Skin epidermis (tissue), 12 donors: ENCODE results near the gene ADGRL1.
A peak's percentile ranks its signal among the peaks of the same experiment; 100 is the strongest.

Experiments
- H3K27ac ChIP-seq, 21 experiments: fragments of 200-600 bp; sonication (generic) in 11 of 21; one replicate each; pipeline ENCODE4 v1.5.0; 2020; ENCODE audit warnings: mild to moderate bottlenecking in 3 of 21, inconsistent platforms in 2 of 21, moderate library complexity in 2 of 21
- H3K4me3 ChIP-seq, 7 experiments: fragments of 200-600 bp; sonication (generic) in 2 of 7; one replicate each; pipeline ENCODE4 v1.5.0; 2020; ENCODE audit warnings: inconsistent platforms in 2 of 7, mild to moderate bottlenecking in 2 of 7, moderate library complexity in 1 of 7

ADGRL1 gene

DNA sequence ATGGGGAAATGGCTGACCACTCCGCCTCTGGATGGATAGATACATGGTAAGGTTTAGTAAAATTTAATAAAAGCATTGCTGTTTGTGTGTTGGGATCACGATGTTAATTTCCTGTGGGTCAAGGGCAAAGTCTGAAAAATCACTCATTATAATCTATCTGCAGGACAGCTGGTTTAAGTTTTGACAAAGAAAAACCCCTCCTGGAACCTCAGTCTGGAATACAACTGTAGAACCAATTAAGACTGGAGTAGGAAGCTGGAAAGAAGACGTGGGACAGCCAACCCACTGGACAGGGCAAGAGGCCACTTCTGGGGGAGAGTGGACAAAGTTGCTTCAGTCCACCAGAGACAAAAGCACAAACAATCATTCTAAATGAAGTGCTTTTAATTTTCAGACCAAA lies 86.8 kb downstream of the ADGRL1 start:
- Histone ChIP-seq H3K27ac (peak overlapping the region in 20 of 21 experiments; percentile 61 to 98 (median 93)), H3K4me3 (peak overlapping the region in 6 of 7 experiments; percentile 39 to 95 (median 44))

- peak overlapping the region; percentile 37 to 95 (median 43) for H3K4me3 ChIP-seq
These were observed 87.6 kb downstream of the ADGRL1 start for GRCh38 chr19:14118165-14119051.

DNA sequence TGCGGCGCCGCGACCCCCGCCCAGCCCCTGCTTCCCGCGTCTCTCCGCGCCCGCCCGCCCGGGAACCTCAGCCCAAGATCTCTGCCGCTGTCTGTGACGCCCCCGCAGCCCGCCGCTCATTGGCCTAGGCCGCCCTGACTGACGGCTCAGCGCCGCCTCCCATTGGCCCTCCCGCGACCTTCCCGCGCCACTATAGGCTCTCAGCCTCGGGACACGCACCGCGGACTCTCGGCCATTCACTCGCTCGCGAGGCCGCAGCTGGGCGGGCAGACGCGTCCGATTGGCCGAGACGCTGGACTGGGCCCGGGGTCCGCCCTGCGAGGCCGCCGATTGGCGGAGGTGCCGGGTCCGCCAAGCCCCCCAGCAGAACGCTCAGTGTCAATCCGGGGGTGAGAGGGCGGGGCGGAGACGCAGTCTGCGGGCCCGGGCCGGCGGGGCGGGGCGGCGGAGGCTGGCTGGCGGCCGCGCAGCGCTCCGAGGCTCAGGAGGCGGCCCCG lies 88.3 kb downstream of the ADGRL1 start, which contains the start of gene PRKACA:
PRKACA (minus strand) TSS at position 95 of the 497 bp plus-strand sequence. CDS start 215 bp downstream, outside the sequence.
- Histone ChIP-seq H3K4me3 (peak within 1 kb of the TSS; percentile 63 to 95 (median 85)), H3K27ac (peak within 1 kb of the TSS; percentile 71 to 98 (median 93))

More at GRCh38 chr19:14118165-14119051, 87.6 kb downstream of the ADGRL1 start:
- peak overlapping the region; percentile 71 to 98 (median 93) for H3K27ac ChIP-seq

GRCh38 chr19:14116918-14117578 lies 88.9 kb downstream of the ADGRL1 start:
- Histone ChIP-seq H3K4me3 (peak overlapping the region; percentile 63 to 95 (median 85)), H3K27ac (peak overlapping the region in 18 of 21 experiments; percentile 39 to 89 (median 80))

DNA sequence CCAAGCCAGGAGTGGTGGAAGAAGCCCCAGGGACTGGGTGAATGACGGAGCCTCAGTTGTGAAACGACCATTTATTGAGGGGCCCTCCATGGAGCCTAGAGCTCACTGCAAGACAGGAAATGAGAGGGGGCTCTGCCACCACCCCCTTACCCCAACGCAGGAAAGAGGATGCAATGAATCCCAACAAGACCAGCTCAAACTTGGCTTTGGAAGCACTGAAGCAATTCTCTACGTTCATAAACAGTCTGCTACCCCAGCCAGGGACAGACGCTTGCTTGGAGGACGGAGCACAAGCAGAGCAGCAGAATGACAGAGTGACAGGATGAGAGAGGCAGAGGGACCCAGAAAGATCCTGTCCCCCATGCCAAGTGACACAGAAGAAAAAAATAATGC lies 89.4 kb downstream of the ADGRL1 start:
- Histone ChIP-seq H3K4me3 (peak overlapping the region; percentile 63 to 95 (median 85)), H3K27ac (peak overlapping the region in 13 of 21 experiments; percentile 65 to 89 (median 83))

DNA sequence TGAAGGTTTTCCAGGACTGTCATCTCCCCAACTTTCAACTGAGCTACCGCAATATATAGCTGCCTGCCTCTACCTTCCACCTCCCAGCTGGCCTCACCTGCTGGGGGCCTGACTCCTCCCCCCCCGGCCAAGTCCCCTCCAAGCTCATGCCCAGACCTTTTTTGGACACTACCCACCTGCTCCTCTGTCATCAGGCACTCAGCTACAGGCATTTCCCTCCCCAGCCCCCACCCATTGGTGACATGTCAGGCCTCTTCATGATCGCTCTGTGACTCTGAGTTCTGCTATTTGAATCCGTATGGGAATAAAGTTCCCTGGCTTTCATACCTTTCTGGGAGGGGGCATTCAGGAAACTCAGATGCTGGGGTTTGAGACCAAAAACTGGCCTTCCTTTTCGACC lies 90.2 kb downstream of the ADGRL1 start:
- H3K27ac ChIP-seq = peak overlapping the region in 11 of 21 experiments; percentile 8 to 89 (median 77)
- no peak overlapping the region for H3K4me3 ChIP-seq

GRCh38 chr19:14114854-14115253 lies 91.1 kb downstream of the ADGRL1 start:
- H3K4me3 ChIP-seq = no peak overlapping the region
- H3K27ac ChIP-seq = peak overlapping the region in 11 of 21 experiments; percentile 12 to 89 (median 61)

GRCh38 chr19:14114439-14114838 lies 91.5 kb downstream of the ADGRL1 start:
- H3K4me3 ChIP-seq = no peak overlapping the region
- peak overlapping the region in 11 of 21 experiments; percentile 21 to 82 (median 63) for H3K27ac ChIP-seq

DNA sequence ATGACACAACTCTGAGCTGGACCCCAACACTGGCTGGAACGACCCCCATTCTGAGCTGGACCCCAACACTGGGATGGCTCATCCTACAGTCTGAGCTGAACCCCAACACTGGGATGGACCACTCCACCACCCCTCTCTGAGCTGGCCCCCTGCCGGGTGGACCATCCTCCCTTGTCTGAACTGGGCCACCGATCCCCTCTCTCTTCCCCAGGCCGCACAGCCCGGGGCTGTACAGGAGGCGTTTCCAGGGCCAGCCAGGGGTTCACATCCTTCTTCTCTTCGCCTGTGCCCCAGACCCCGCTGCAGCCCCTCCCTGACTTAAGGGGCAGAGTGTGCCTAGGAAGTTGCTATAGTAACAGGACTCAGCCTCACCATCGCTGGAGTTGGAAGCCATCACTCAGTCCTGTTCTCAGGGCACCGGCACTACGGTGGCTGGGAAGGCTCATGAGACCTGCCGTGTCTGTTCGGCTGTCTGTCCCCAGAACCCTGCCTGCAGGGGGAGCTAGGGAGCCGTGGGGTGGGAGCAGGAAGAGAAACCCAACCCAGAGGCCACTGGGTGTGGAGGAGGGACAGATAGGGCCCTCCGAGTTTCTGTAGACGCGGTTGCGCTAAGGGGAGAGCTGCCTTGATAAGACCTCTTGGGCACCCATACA lies 92.1 kb downstream of the ADGRL1 start:
- H3K4me3 ChIP-seq = no peak overlapping the region
- peak overlapping the region in 20 of 21 experiments; percentile 17 to 82 (median 65) for H3K27ac ChIP-seq

DNA sequence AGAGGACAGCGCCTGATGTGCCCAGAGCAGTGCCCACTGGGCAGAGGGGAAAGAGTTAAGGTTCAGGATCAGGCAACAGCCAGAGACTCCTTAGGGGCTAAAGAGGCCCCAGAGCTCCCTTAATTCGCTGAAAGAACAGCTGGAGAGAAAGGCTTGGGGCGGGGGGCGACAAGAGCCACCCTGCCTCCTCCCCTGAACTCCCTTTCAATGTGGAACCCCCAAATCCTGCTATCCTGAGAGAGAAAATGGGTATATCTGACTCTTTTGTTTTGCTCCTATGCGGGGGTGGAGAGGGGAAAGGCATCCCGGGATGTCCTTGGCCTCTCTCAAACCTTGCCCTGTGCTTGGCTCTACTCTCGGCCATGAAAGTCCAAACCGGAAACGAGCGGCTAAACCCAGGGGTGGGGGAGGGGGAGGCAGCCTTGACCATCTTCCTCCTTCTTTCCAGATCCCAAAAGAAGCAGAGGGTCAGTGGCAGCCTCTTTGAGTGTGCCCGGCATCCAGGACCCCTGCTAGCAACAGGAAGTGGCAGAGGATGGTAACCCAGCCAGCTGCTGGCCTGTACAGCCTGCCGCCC lies 93.1 kb downstream of the ADGRL1 start:
- Histone ChIP-seq H3K4me3 (no peak overlapping the region), H3K27ac (peak overlapping the region in 20 of 21 experiments; percentile 17 to 82 (median 64))

- Histone ChIP-seq H3K4me3 (no peak overlapping the region), H3K27ac (peak overlapping the region in 20 of 21 experiments; percentile 17 to 82 (median 64))
These were observed 93.7 kb downstream of the ADGRL1 start for GRCh38 chr19:14112051-14112808.

DNA sequence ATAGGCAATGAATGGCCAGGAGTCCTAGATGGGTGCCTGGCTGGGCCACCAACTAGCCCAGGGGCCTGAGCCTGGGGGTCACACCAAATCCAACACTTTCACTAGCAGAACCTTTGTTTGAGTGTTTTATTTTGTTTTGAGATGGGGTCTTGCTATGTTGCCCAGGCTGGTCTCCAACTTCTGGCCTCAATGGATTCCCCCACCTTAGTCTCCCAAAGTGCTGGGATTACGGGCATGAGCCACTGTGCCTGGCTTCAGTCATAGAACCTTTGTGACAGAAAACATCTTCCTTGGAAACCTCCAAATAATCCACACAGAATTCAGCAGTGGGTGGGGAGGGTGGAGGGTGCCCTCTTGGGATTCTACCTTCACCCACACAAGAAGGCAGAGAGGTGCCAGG lies 94.5 kb downstream of the ADGRL1 start:
- Histone ChIP-seq H3K27ac (peak overlapping the region in 5 of 21 experiments; percentile 53 to 81 (median 69)), H3K4me3 (no peak overlapping the region)

DNA sequence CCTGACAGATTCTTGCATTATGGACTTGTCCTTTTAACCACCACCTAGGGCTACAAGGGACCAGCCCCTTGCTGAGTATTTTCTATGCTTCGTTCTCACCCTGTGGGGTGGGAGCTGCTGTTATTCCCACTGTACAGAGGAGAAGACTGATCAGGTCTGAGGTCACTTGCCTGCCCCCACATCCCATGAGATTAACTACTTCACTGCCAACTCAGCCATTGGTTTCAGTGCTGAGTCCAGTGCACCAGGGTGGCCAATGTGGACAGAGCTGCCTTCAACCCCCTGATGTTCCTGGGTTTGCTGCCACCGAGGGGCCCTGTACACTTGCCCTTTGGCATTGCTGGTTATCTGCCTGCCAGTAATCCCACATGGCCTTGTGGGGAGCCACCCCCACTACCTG lies 95.3 kb downstream of the ADGRL1 start:
- Histone ChIP-seq H3K27ac (no peak overlapping the region), H3K4me3 (no peak overlapping the region)

GRCh38 chr19:14107581-14108461 lies 98.1 kb downstream of the ADGRL1 start:
- no peak overlapping the region for H3K4me3 ChIP-seq
- H3K27ac ChIP-seq = peak overlapping the region in 2 of 21 experiments; percentile 16 to 31

GRCh38 chr19:14106840-14107239 lies 99.1 kb downstream of the ADGRL1 start:
- H3K4me3 ChIP-seq = no peak overlapping the region
- H3K27ac ChIP-seq = no peak overlapping the region

DNA sequence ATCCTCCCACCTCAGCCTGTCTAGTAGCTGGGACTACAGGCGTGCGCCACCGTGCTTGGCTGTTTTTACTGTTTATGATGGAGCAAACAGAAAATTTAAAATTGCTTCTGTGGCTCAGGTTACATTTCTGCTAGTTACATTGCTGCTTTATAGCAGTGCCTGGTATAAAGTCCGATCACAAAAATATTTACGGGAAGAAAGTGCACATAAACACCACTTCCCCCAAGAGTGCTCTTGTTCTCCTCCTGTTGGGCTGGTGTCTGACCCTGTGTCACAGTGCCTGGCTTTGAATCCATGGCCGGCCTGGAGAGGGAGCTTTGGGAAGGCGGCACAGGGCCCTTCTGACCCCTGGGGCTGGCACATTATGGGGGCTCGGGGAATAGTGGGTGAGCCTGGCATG lies 100.3 kb downstream of the ADGRL1 start:
- Histone ChIP-seq H3K27ac (no peak overlapping the region), H3K4me3 (no peak overlapping the region)

DNA sequence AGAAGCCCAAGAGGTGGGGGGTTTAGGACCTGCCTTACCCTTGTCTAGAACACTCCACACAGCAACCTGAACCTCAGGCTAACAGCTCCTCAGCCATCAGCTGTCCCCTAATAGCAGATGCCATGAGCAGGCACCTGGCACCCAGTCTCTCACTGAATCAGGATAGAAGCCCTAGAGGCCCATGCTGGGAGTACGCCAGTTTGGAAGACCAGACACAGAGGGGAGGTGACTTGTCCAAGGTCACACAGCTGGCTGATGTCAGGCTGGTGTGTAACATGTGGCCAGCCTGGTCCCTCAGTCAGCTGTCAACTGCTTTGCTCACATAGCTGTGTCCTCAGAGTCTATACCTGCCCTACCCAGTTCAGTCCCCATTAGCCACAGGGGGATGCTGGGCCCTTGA lies 102.7 kb downstream of the ADGRL1 start:
- no peak overlapping the region for H3K4me3 ChIP-seq
- no peak overlapping the region for H3K27ac ChIP-seq

DNA sequence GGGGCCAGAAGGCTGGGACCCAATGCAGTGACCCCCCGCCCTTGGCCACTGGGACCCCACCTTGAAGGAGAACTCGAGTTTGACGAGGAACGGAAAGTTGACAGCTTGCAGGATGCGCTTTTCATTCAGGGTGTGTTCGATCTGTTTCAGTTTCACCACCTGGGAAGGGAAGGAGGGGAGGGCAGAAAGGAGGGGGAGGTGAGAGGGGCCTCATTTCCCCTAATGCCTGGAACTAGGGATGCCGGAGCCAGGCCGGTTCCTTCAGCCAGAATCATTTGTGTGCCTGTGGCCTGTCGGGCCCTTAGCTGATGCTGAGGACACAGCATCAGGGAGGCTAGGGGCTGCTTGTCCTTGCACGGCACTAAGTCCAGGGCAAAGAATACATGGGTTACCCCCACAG lies 103.2 kb downstream of the ADGRL1 start:
- Histone ChIP-seq H3K4me3 (no peak overlapping the region), H3K27ac (no peak overlapping the region)
